ENCODE data around the gene SASH1.

DNA sequence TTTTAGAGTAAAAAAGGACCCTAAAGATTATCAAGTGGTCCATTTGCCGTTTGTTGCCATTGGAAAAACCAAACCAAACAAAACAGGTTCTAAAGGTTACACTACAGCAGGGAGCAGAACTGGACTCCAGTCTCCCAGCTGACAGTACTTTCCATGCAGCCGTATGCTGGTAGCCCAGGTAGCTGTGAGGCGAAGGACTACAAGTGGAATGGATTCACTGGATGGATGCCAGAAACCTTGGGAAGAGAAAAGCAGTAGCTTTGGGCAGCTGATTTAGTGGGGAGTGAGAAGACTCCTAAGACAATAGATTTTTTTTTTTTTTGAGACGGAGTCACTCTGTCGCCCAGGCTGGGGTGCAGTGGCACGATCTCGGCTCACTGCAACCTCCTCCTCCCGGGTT lies 88.3 kb downstream of the SASH1 start:
- TF ChIP-seq, protein P1, sequence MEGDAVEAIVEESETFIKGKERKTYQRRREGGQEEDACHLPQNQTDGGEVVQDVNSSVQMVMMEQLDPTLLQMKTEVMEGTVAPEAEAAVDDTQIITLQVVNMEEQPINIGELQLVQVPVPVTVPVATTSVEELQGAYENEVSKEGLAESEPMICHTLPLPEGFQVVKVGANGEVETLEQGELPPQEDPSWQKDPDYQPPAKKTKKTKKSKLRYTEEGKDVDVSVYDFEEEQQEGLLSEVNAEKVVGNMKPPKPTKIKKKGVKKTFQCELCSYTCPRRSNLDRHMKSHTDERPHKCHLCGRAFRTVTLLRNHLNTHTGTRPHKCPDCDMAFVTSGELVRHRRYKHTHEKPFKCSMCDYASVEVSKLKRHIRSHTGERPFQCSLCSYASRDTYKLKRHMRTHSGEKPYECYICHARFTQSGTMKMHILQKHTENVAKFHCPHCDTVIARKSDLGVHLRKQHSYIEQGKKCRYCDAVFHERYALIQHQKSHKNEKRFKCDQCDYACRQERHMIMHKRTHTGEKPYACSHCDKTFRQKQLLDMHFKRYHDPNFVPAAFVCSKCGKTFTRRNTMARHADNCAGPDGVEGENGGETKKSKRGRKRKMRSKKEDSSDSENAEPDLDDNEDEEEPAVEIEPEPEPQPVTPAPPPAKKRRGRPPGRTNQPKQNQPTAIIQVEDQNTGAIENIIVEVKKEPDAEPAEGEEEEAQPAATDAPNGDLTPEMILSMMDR (IDR thresholded peaks at IDR 0.05; ENCODE audit: poor library complexity): no peak
- TF ChIP-seq EZH2phosphoT487 (IDR thresholded peaks at IDR 0.05; ENCODE audit: low read depth, severe bottlenecking, unreplicated experiment) (no peak), EZH2 (IDR thresholded peaks at IDR 0.05; ENCODE audit: borderline replicate concordance) (no peak)
